HAP-1 (cell line): ENCODE measurements around the gene SORD.

ENCODE experiments used
- DNase-seq, 2 experiments: peaks; one replicate each; pipeline ENCODE4 v3.0.0-alpha.2; 2016 to 2020; ENCODE audit warnings: low spot score in 2 of 2
- H3K27me3 ChIP-seq: fragments of 250-450 bp; sonication (Bioruptor Pico); 2 replicates; pipeline ENCODE4 v1.5.1; 2020; ENCODE audit warnings: low read depth, mild to moderate bottlenecking, moderate library complexity
- H3K36me3 ChIP-seq: fragments of 250-450 bp; sonication (Bioruptor Pico); replicated peaks from 2 replicates; pipeline ENCODE4 v1.5.1; 2020; ENCODE audit warnings: mild to moderate bottlenecking
- H3K4me1 ChIP-seq: fragments of 250-450 bp; sonication (Bioruptor Pico); 2 replicates; pipeline ENCODE4 v1.5.1; 2020; ENCODE audit warnings: mild to moderate bottlenecking
- H3K4me3 ChIP-seq: fragments of 250-450 bp; sonication (Bioruptor Pico); 2 replicates; pipeline ENCODE4 v1.5.1; 2020; ENCODE audit warnings: mild to moderate bottlenecking, moderate library complexity
- H3K9me3 ChIP-seq: fragments of 250-450 bp; sonication (Bioruptor Pico); 2 replicates; pipeline ENCODE4 v1.5.1; 2020; ENCODE audit warnings: mild to moderate bottlenecking, moderate library complexity
- in situ Hi-C: fragments of 300-500 bp; cut with MboI; formaldehyde crosslinking; loops from 3 replicates; pipeline ENCODE4 v1.14.3; 2020; ENCODE audit warnings: low sequenced_read_pairs, inconsistent platforms, mixed read lengths

Gene SORD

DNA sequence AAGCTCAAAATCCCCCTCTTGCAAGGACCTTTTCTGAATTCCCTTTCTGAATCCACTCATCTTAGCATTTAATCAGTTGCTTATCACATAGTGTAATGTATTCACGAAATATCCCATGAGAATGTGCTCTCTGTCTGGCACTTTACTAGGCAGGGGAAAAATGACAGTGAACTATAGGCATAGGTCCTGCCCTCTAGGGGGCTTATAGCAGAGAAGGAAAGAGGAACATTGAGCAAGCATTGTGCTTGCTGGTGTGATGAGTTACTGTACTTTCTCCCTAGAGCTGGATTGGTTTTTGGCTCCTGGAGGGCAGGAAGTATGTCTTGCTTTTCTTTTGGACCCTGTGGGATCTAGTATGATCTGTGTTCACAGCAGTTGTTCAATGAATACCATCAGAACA lies 64.5 kb downstream of the SORD start:
- H3K27me3 ChIP-seq = peaks cover 32% of the 10 kb centered on the region
- H3K4me3 ChIP-seq = no peak overlapping the region
- H3K9me3 ChIP-seq = no peaks in the 10 kb centered on the region
- in situ Hi-C loops = no loop called here
- H3K36me3 ChIP-seq = no peaks in the 10 kb centered on the region
- DNase-seq = no peak
- H3K4me1 ChIP-seq = no peaks in the 10 kb centered on the region

DNA sequence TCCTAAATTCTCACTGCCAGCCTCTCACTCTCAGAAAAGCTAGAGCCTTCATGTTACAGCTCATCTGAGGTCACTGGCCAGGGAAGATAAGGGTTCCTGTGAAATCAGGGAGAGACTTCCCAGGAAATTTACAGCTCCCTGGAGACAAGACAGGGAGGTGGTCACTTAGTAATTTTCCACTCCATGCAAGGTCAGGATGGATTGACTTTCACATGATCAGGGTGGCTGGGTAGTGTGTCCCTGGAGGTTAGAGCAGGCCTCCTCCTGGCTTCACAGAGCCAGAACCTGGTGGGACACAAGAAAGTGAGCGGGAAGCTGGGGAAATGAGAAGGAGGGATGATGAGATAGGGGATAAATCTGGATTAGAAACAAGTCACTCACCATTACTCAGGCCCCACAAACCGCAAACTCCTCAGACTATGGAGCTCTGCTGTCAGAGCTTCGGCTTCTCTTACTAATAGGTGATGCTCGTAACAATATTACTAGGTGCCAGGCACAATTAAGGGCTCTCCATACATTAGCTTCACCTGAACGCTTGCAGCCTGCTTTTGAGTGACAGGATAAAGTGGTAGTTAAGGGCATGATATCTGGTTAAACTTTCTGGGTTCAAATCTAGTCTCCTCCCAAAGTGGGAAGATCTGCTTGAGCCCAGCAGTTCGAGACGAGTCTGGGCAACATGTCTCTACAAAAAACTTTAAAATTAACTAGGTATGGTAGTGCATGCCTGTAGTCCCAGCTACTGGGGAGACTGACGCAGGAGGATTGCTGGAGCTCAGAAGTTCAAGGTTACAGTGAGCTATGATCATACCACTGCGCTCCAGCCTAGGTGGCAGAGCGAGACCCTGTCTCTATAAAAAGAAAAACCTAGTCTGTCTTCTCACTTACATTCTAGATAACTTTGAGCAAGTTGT lies 66.1 kb downstream of the SORD start:
- Histone ChIP-seq H3K36me3 (no peaks in the 10 kb centered on the region), H3K27me3 (peaks cover 26% of the 10 kb centered on the region), H3K4me3 (no peak overlapping the region), H3K4me1 (no peaks in the 10 kb centered on the region), H3K9me3 (no peaks in the 10 kb centered on the region)
- in situ Hi-C loops = no loop called here
- no peak for DNase-seq

DNA sequence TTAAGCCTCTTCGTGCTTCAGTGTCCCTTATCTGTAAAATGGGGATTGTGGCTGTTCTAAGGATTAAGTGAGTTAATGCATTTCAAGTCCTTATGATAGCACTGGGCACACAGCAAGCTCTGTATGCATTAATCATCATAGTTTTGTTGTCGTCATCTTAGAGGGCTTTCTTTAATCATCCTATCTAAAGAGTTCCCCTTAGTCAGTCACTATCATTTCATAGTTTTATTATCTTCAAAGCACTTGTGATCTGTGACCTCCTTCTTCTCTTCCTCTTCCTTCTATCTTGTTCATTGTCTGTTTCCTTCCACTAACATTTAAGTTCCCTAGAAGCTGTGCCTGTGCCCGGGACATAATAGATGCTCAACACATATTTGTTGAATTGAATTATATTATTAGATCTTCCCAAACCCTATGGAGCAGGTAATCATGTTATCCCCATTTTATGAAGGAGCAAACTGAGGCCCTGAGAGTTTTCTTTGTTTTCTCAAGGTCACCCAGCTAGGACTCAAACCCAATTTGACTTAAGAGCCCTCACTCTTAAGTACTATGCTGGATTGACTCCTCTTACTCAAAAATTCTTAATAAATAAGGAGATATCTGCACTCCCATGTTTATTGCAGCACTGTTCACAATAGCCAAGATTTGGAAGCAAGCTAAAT lies 66.8 kb downstream of the SORD start:
- Histone ChIP-seq H3K9me3 (no peaks in the 10 kb centered on the region), H3K36me3 (no peaks in the 10 kb centered on the region), H3K4me3 (no peak overlapping the region), H3K4me1 (no peaks in the 10 kb centered on the region), H3K27me3 (peaks cover 18% of the 10 kb centered on the region)
- in situ Hi-C loops = no loop called here
- DNase-seq = no peak

DNA sequence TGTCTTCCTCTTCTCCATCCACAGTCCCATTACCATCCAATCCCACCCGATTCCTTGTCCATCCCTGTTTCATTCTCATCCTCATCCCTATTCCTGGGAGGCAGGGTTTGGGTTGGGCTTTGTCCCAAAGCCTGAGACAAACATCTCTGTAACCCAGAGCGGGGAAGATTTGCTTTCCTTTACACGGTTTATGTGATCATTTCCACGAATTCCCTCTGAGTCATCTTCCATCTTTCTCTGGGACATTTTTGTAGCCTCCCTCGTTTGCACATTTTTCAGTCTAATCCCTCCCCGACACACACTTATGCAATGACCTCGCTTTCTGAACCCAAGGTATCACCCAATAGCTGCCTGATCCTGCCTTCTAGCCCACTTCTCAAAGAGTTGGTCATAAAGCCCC lies 68.2 kb downstream of the SORD start:
- H3K27me3 ChIP-seq = peaks cover 12% of the 10 kb centered on the region
- no peaks in the 10 kb centered on the region for H3K4me1 ChIP-seq
- no peak for DNase-seq
- no peak overlapping the region for H3K4me3 ChIP-seq
- in situ Hi-C loops = no loop called here
- no peaks in the 10 kb centered on the region for H3K9me3 ChIP-seq
- H3K36me3 ChIP-seq = no peaks in the 10 kb centered on the region

DNA sequence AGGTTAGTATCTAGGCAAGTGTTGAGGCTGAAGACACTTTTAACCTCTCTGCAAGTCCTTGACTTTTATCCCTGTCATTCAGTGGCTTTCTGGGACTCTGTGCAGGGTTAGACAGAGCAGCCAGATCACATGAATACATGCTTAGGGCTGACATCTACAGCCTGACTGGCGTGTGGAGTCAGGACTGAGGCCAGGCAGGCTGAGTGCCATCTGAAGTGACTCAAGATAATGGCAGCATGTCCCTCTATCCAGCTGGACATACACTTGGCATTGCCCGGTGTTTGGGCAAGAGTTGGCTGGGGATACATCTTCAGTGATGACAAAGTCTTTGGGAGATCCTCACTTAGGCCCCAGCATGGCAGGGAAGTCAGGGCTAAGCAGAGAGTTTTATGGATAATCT lies 68.6 kb downstream of the SORD start:
- H3K4me1 ChIP-seq = no peaks in the 10 kb centered on the region
- in situ Hi-C loops = no loop called here
- H3K36me3 ChIP-seq = no peaks in the 10 kb centered on the region
- peaks cover 12% of the 10 kb centered on the region for H3K27me3 ChIP-seq
- H3K9me3 ChIP-seq = no peaks in the 10 kb centered on the region
- no peak overlapping the region for H3K4me3 ChIP-seq
- no peak for DNase-seq

DNA sequence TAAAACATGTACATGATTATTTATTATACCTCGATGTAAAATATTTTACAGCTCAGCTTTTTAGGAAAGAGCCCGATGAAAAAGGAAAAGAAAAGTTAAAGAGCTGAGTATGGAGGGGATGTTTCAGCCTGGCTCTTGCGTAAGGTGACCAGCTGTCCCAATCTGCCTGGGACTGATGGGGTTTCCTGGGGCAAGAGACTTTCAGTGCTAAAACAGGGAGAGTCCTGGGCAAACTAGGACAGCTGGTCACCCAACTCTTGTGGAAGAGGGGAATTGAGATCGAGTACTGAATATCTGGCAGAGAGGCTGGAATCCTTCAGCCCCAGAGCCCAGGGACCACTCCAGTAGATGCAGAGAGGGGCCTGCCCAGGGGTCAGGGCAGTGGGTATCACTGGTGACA lies 70.0 kb downstream of the SORD start:
- in situ Hi-C loops = no loop called here
- DNase-seq = no peak
- no peaks in the 10 kb centered on the region for H3K9me3 ChIP-seq

DNA sequence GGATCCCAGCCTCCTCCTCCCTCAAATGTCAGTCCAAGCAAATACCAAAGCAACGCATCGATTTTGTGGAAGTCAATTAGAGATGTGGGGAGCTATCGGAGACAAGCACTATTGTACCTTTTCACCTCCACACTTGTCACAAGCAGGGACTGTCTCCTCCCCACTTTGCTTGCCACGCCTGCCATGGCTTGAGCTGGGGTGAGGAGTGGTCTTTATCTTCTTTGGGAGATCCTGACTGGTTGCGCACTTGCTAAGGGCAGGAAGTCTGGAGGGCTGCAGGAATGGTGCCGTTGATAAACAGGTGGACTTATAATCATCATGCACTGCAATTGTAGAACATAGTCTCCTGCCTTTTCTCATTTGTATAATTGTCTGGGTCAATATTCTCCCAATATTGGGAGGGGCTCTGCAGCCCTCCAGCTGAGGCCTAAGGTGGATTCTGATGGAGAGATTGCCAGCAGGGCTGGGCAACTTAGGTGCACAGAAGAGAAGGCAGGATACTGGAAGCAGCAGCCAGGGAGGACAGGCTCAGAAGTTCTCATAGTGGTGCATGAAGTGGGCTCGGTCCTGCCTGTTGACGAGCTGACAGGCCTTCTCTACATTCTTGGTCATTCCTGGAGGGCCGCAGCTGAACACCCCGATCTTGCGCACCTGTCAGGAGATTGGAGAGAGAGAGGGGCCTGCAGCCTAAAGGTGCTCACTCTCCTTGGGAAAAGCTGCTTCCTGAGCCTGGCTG lies 70.8 kb downstream of the SORD start:
- Histone ChIP-seq H3K36me3 (no peaks in the 10 kb centered on the region), H3K9me3 (no peaks in the 10 kb centered on the region), H3K27me3 (peaks cover 12% of the 10 kb centered on the region), H3K4me1 (no peaks in the 10 kb centered on the region), H3K4me3 (no peak overlapping the region)
- in situ Hi-C loops = no loop called here
- DNase-seq = no peak

More for the DNA sequence above, 70.0 kb downstream of the SORD start:
- Histone ChIP-seq H3K36me3 (no peaks in the 10 kb centered on the region), H3K27me3 (peaks cover 12% of the 10 kb centered on the region), H3K4me3 (no peak overlapping the region), H3K4me1 (no peaks in the 10 kb centered on the region)

DNA sequence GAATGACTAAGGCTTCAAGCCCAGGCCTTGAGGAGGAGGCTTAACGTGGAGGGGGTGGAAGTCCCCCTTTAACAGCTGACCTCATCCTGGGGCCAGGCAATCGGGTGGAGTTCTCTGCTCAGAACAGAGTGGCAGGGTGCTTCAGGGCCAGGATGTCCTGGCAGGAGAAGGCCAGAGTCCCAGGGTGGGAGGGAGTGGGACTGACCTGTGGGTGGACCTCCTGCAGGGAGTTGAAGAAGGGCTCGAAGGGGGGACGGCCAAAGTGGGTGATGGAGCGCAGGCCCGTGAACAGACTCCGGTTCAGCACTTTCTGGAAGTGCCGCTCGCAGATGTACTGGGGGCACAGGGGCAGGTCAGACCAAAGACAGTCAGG lies 71.3 kb downstream of the SORD start:
- Histone ChIP-seq H3K4me3 (no peak overlapping the region), H3K9me3 (no peaks in the 10 kb centered on the region), H3K27me3 (peaks cover 12% of the 10 kb centered on the region), H3K4me1 (no peaks in the 10 kb centered on the region), H3K36me3 (no peaks in the 10 kb centered on the region)
- no peak for DNase-seq
- in situ Hi-C loops = no loop called here

DNA sequence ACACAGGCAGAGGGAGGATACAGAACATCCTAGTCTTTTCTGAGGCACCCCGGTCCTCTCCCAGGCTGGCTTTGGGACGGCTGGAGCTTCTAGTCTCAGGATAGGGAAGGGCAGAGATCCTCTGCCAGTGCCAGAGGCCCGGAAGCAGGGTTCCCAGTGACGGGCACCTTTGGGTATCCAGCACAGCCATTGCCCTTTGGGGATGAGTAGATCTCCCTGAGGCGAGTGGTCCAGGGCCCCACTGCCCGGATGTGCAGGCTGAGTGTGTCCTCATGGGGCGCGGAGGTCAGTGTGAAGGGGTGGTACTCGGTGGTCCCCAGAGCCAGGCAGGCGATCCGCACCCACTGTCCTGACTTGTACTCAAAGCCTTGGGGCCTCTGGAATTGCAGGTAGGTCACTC lies 72.7 kb downstream of the SORD start:
- Histone ChIP-seq H3K4me1 (no peaks in the 10 kb centered on the region), H3K36me3 (no peaks in the 10 kb centered on the region), H3K9me3 (no peaks in the 10 kb centered on the region), H3K27me3 (peaks cover 8% of the 10 kb centered on the region), H3K4me3 (no peak overlapping the region)
- no peak for DNase-seq
- in situ Hi-C loops = no loop called here

DNA sequence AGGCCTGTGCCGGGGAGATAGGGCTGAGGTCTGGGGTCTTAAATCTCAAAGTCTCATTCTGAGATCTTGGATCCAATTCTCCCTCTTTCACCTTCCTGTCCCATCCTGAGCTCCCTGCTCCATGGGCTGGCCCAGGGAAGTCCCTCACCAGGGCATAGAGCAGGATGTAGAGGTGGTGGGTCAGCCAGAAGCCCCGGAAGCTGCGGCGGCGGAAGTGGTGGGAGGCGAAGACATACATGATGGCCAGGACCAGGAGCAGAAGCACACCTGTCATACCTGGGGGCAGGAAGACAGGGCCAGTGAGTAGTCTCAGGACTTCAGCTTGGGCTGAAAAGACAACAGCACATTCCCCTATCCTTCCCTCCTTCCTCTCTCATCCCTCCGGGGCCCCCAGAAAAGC lies 74.5 kb downstream of the SORD start:
- H3K9me3 ChIP-seq = no peaks in the 10 kb centered on the region
- H3K4me1 ChIP-seq = no peaks in the 10 kb centered on the region
- no peak for DNase-seq
- no peaks in the 10 kb centered on the region for H3K27me3 ChIP-seq
- H3K36me3 ChIP-seq = no peaks in the 10 kb centered on the region
- no peak overlapping the region for H3K4me3 ChIP-seq
- in situ Hi-C loops = no loop called here

DNA sequence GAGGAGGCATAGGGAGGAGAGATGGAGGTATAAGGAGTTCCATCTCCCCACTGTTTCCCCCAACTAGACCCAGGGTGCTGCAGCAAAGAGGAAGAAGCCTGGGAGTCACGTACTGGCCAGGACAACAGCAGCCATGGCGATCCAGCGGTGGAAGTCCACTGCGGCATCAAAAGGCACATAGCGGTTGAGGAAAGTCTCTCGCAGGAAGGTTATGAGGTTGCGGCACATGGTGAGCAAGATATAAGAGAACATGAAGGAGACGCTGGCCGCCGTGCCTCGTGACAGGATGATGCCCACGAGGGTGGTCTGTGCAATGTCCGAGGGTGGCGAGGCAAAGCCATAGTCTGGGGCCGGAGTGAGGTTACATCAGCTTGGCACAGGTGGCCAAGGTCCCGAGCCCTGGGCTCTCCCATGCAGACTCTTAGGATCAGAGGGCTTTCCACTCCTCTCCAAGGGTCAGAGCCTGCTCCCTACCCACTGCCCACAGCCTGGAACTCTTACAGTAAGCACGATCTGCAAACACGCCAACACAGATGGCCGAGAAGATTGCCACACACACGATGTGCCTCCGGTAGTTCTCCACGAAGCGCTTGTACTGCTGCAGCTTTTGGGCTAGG lies 76.7 kb downstream of the SORD start:
- in situ Hi-C loops = no loop called here
- H3K4me3 ChIP-seq = no peak overlapping the region
- no peaks in the 10 kb centered on the region for H3K36me3 ChIP-seq
- no peaks in the 10 kb centered on the region for H3K9me3 ChIP-seq
- DNase-seq = no peak
- no peaks in the 10 kb centered on the region for H3K27me3 ChIP-seq
- H3K4me1 ChIP-seq = no peaks in the 10 kb centered on the region

DNA sequence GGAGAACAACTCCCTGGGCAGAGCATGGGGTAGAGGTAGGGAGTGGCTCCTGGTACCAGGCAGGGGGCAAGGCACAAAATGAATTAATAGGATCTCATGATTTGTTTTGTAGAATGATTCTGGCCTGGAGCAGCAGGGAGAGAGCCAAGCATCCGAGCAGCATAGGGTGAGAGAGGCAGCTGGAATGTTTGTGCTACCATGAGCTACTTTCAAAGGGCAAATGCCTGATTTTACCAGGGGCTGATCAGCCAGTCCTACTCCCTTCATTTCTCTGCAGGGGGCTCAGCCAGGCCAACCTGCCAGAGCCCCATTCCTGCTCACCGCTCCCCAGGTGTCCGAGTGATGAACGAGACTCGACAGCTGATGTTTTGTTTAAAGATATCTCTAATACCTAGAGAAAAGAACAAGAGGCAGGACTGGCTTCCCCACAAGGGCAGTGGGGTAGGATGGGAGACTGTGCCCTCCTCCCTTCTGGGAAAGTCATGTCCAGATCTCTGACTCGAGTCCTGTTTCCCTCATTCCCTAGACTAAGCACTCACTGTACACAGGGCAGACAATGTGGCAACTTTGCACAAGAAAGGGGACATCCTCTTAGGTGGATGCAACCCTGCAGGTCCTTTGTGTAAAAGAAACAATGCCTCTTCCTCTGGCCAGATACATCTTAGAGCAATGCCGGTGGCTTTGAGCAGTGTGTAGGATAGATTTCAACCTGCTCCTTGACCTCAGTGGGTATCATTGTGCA lies 78.1 kb downstream of the SORD start:
- no peak overlapping the region for H3K4me3 ChIP-seq
- H3K27me3 ChIP-seq = no peaks in the 10 kb centered on the region
- in situ Hi-C loops = no loop called here
- no peaks in the 10 kb centered on the region for H3K36me3 ChIP-seq
- H3K9me3 ChIP-seq = no peaks in the 10 kb centered on the region
- no peak for DNase-seq
- no peaks in the 10 kb centered on the region for H3K4me1 ChIP-seq

DNA sequence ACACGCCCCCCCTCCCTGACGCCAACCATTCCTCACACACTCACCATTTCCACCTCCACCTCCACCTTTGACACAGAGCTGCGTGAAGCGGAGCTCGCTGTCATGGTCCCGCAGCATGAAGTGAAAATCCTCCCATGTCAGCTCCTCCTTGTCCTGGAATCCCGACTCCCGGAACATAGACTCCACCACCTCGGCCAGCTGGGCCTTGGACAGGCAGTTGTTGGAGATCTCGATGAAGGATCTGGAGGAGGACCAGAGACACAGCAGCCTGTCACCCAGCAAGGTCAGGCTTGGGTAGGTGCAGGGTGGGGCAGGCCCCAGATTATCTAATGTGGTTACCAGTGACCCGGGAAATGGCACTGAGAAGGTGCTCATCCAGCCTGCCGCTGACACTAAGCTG lies 78.8 kb downstream of the SORD start:
- no peaks in the 10 kb centered on the region for H3K36me3 ChIP-seq
- H3K9me3 ChIP-seq = no peaks in the 10 kb centered on the region
- no peak overlapping the region for H3K4me3 ChIP-seq
- in situ Hi-C loops = no loop called here
- no peak for DNase-seq
- H3K27me3 ChIP-seq = no peaks in the 10 kb centered on the region
- no peaks in the 10 kb centered on the region for H3K4me1 ChIP-seq
